Effector memory CD8-positive, alpha-beta T cell (primary cell): ENCODE measurements around the gene FJX1.
"Not testable (repeated sequence)": the region's sequence is repeated elsewhere in the genome, so short reads cannot be mapped to it uniquely, and the experiment has no call there.

ENCODE experiments used
- ATAC-seq: fragments of 150-1000 bp; cut with Tn5 transposase; replicated peaks from 2 replicates; pipeline ENCODE4 v1.10.0; 2021; ENCODE audit warnings: mild to moderate bottlenecking, moderate library complexity
- DNase-seq, 3 experiments: peaks; one replicate each; pipeline ENCODE4 v3.0.0; 2021
- H3K27ac Mint-ChIP-seq, 2 donors: one replicate each; pipeline ENCODE4 v1.8.0; 2022; ENCODE audit warnings: mild to moderate bottlenecking in 2 of 2, mixed read lengths in 2 of 2, moderate library complexity in 2 of 2
- H3K27me3 Mint-ChIP-seq, 2 donors: one replicate each; pipeline ENCODE4 v1.8.0; 2022; ENCODE audit warnings: mixed read lengths in 2 of 2
- H3K36me3 Mint-ChIP-seq: one replicate; pipeline ENCODE4 v1.8.0; 2022; ENCODE audit warnings: mild to moderate bottlenecking, moderate library complexity, mixed read lengths; ENCODE audit not compliant: insufficient read depth
- H3K4me1 Mint-ChIP-seq, 2 donors: one replicate each; pipeline ENCODE4 v1.8.0; 2022; ENCODE audit warnings: low read depth in 2 of 2, mixed read lengths in 2 of 2
- H3K4me3 Mint-ChIP-seq, 2 donors: one replicate each; pipeline ENCODE4 v1.8.0; 2022; ENCODE audit warnings: mild to moderate bottlenecking in 2 of 2, mixed read lengths in 2 of 2, moderate library complexity in 2 of 2
- H3K9me3 Mint-ChIP-seq, 2 donors: one replicate each; pipeline ENCODE4 v1.8.0; 2022; ENCODE audit warnings: mixed read lengths in 2 of 2

FJX1 gene

GRCh38 chr11:35651263-35651662 lies 33.0 kb downstream of the FJX1 start:
- no peak overlapping the region for H3K27ac Mint-ChIP-seq
- H3K9me3 Mint-ChIP-seq: no peaks in the 10 kb centered on the region
- no peak overlapping the region for H3K4me3 Mint-ChIP-seq
- H3K27me3 Mint-ChIP-seq: peaks cover 73% of the 10 kb centered on the region in 2 donors
- H3K4me1 Mint-ChIP-seq: no peaks in the 10 kb centered on the region
- H3K36me3 Mint-ChIP-seq: peaks cover 3% of the 10 kb centered on the region
- ATAC-seq (no peak), DNase-seq (no peak)

DNA sequence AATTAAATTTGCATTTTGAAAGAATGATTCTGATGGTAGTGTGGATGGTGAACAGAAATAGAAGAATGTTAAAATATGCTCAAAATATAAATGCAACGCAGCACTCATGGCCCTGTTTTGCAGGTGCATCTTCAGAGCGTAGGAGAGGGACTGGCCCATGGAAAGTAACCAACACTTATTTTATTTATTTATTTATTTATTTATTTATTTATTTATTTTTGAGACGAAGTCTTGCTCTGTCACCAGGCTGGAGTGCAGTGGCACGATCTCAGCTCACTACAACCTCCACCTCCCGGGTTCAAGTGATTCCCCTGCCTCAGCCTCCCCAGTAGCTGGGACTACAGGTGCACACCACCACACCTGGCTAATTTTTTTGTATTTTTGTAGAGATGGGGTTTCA lies 34.5 kb downstream of the FJX1 start:
- H3K4me3 Mint-ChIP-seq, H3K9me3 Mint-ChIP-seq, H3K36me3 Mint-ChIP-seq, DNase-seq, H3K27ac Mint-ChIP-seq, H3K4me1 Mint-ChIP-seq, ATAC-seq: not testable (repeated sequence)
- peaks cover 73 to 79% of the 10 kb centered on the region in 2 donors for H3K27me3 Mint-ChIP-seq

DNA sequence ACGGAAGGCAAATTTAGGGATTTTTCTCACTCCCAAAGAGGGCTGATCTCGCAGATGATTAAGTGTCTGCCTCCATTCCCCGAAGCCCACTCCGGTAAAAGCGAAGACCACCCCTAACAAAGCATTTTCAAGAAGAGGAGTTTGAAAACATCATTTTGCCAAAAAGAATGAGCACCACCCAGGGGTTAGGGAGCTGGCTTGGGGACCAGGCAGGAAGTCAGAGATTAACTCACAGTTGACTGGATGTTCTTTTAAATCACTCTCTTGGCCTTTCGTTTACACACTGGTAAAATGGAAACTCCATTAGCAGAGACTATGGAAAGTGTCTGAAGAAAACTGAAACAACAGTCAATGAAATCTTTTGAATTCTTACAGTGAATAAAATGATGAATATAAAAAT lies 36.5 kb downstream of the FJX1 start:
- ATAC-seq (no peak), DNase-seq (no peak)
- Mint-ChIP-seq H3K4me1 (no peaks in the 10 kb centered on the region), H3K27ac (no peak overlapping the region), H3K9me3 (no peaks in the 10 kb centered on the region), H3K4me3 (no peak overlapping the region), H3K27me3 (peaks cover 76 to 80% of the 10 kb centered on the region in 2 donors), H3K36me3 (peaks cover 3% of the 10 kb centered on the region)

- H3K27me3 Mint-ChIP-seq: peaks cover 76 to 80% of the 10 kb centered on the region in 2 donors
- DNase-seq (no peak), ATAC-seq (no peak)
- no peaks in the 10 kb centered on the region for H3K9me3 Mint-ChIP-seq
- H3K4me1 Mint-ChIP-seq: no peaks in the 10 kb centered on the region
- H3K36me3 Mint-ChIP-seq: peaks cover 3% of the 10 kb centered on the region
- no peak overlapping the region for H3K4me3 Mint-ChIP-seq
- no peak overlapping the region for H3K27ac Mint-ChIP-seq
These were observed 37.0 kb downstream of the FJX1 start for GRCh38 chr11:35655254-35655653.

DNA sequence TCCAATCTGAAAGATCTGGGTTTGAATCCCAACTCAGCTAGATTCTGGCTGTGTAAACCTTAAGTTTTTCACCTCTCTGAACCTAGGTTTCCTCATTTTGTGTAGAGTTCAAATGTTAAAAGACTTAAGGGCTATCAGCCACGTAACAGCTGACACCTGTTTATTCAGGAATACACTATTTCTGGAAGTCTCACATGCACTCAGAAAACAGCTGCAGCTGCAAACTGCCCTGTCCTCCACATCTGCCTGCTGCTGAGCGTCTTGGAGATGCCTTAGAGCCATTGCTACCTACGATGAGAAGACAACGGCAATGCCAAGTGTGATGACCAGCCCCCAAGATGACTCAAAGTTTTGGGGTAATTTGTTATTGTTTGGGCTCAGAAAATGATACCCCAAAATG lies 37.6 kb downstream of the FJX1 start:
- ATAC-seq (no peak), DNase-seq (no peak)
- Mint-ChIP-seq H3K27ac (no peak overlapping the region), H3K9me3 (no peaks in the 10 kb centered on the region), H3K27me3 (peaks cover 70 to 74% of the 10 kb centered on the region in 2 donors), H3K4me3 (no peak overlapping the region), H3K4me1 (no peaks in the 10 kb centered on the region), H3K36me3 (peaks cover 2% of the 10 kb centered on the region)

DNA sequence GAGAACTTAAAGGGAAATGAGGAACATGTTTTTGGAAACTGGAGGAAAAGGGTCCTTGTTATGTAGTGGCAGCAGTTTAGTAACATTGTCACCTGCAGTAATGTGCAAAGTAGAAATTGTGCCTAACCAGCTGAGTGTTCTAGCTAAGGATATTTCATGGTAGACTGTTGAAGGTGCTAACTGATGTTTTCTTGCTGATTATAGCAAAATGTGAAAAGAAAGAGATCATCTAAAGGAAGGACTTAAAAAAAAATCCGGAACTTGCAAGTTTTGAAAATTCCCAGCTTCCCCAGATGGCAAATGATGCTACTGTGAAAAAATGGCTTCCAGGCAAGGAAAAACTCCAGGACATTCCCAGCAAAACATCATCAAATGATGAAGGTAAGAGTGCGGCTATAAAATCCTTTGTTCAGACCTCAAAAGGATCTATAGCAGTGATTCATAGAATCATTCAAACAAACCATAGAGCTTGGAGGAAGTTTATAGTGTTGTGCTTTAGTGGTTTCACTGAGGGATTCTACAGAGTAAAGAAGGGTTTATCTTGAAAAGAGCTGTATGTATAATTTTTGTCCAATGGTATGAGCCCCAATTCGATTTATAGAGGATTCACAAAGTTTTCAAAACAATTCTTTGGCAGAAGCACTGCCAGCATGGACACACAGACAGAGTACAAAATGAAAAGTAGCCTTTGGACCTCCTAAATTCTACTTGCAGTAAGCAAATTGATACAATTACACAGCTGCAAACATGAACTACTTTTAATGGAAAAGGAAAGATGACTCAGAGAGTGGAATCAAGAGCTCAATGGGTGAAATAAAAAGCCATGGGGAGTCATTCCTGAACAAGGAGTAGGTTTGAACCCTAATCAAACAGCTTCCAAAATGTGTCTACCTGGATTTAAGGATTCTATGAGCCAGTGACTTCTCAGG lies 40.0 kb downstream of the FJX1 start:
- Mint-ChIP-seq H3K27ac (no peak overlapping the region), H3K4me1 (peaks cover 11 to 15% of the 10 kb centered on the region in 2 donors), H3K4me3 (no peak overlapping the region), H3K27me3 (peaks cover 54 to 55% of the 10 kb centered on the region in 2 donors), H3K36me3 (peaks cover 10% of the 10 kb centered on the region), H3K9me3 (peaks cover 3 to 5% of the 10 kb centered on the region in 2 donors)
- ATAC-seq: no peak
- DNase-seq: no peak

DNA sequence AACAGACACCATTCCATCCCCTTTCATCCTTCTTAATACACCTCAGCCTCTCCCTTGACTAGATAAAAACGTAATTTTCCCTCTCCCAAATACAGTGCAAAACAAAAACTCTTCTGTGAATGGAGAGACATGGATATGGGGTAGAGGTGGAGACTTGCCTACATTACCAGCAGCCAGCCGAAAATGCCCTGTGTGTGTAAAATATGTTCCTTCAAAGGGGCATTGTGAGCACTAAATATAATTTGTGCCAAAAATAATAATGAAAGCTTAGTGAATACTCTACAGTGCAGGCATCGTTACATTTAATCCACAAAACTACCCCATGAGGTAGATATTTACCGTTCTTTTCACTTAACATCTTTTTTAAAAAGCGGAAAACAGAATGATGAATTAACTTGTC lies 43.3 kb downstream of the FJX1 start:
- H3K27me3 Mint-ChIP-seq: peaks cover 23 to 26% of the 10 kb centered on the region in 2 donors
- H3K4me1 Mint-ChIP-seq: peaks cover 22 to 27% of the 10 kb centered on the region in 2 donors

DNA sequence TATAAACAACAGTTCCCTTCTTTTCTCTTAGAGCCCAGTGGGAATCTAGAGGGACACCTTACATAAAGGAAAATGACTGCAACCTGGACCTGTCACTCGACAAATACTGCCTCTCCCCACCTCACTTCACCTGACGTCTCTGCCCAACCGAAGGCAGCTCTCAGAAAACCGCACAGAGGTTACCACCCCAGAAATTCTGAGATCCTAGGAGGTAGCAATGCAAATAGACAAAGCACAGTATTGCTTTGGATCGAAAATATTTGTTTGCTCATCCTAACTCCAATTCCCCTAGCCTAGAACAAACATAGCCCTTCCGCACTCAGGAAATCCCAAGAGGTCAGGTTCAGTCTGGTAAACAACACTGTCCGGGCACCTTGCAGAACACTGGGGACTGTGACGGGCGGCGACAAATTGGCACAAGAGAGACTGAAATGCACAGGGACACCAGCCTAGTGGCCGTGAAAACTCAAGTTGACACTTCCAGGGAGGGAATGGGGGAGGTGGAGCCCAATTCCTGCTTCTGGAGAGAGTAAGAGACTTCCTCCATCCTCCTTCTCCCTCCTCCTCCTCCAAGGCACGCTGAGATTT lies 43.9 kb downstream of the FJX1 start:
- Mint-ChIP-seq H3K27me3 (peaks cover 17 to 19% of the 10 kb centered on the region in 2 donors), H3K9me3 (peaks cover 5 to 8% of the 10 kb centered on the region in 2 donors), H3K4me1 (peaks cover 22 to 27% of the 10 kb centered on the region in 2 donors), H3K27ac (peak overlapping the region; percentile 92 to 96), H3K36me3 (peaks cover 14% of the 10 kb centered on the region), H3K4me3 (peak overlapping the region; percentile 91 to 93)
- ATAC-seq: peak; percentile 37
- DNase-seq: no peak

More for the DNA sequence above, 43.3 kb downstream of the FJX1 start:
- ATAC-seq: no peak
- Mint-ChIP-seq H3K27ac (peak overlapping the region in 1 of 2 donors; percentile 92), H3K9me3 (peaks cover 5 to 8% of the 10 kb centered on the region in 2 donors), H3K4me3 (peak overlapping the region; percentile 91 to 93), H3K36me3 (peaks cover 14% of the 10 kb centered on the region)
- no peak for DNase-seq

DNA sequence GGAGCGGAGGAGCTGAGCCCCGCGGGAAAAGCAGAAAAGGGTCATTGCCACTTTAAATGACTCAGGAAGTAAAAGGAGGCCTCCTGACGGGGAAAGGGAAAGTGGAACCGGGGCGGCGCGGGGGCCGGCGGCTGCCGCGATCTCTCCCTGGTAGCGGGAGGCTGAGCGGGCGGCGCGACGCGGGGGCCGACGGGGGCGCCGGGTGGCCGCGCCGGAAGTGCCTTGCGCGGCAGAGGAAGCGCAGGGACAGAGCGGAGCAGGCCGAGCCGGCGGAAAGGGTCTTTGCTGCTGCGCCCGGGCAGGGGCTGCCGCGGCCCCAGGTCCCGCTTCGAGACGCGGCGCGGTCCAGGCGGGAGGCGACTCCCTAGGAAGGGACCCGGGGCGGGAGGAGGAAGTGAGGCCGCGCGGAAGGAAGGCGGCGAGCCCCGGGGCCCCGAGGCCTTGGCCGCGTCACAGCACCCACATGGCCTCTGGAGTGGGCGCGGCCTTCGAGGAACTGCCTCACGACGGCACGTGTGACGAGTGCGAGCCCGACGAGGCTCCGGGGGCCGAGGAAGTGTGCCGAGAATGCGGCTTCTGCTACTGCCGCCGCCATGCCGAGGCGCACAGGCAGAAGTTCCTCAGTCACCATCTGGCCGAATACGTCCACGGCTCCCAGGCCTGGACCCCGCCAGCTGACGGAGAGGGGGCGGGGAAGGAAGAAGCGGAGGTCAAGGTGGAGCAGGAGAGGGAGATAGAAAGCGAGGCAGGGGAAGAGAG lies 44.6 kb downstream of the FJX1 start, which contains the start of gene TRIM44:
Gene TRIM44 (plus strand): TSS at position 127 of the 759 bp plus-strand sequence. CDS start 337 bp downstream, at position 464.
- peaks cover 5 to 8% of the 10 kb centered on the region in 2 donors for H3K9me3 Mint-ChIP-seq
- H3K36me3 Mint-ChIP-seq: peaks cover 14% of the 10 kb centered on the region
- H3K4me3 Mint-ChIP-seq: peak within 1 kb of the TSS; percentile 91 to 93
- peaks cover 22 to 29% of the 10 kb centered on the region in 2 donors for H3K4me1 Mint-ChIP-seq
- peaks cover 10 to 14% of the 10 kb centered on the region in 2 donors for H3K27me3 Mint-ChIP-seq
- peak; percentile 72 to 77 (median 76) for DNase-seq
- ATAC-seq: peak; percentile 86
- peak within 1 kb of the TSS; percentile 92 to 96 for H3K27ac Mint-ChIP-seq

GRCh38 chr11:35663408-35663702 lies 45.1 kb downstream of the FJX1 start:
- Mint-ChIP-seq H3K27ac (peak overlapping the region; percentile 92 to 96), H3K4me1 (peaks cover 22 to 33% of the 10 kb centered on the region in 2 donors), H3K27me3 (peaks cover 5 to 9% of the 10 kb centered on the region in 2 donors), H3K4me3 (peak overlapping the region; percentile 91 to 93), H3K9me3 (peaks cover 5 to 8% of the 10 kb centered on the region in 2 donors), H3K36me3 (peaks cover 14% of the 10 kb centered on the region)
- DNase-seq: peak in 1 of 3 experiments; percentile 1
- no peak for ATAC-seq

GRCh38 chr11:35664977-35665441 lies 46.7 kb downstream of the FJX1 start:
- H3K4me1 Mint-ChIP-seq: peaks cover 28 to 42% of the 10 kb centered on the region in 2 donors
- no peaks in the 10 kb centered on the region for H3K27me3 Mint-ChIP-seq
- DNase-seq (no peak), ATAC-seq (no peak)
- peak overlapping the region in 1 of 2 donors; percentile 24 for H3K27ac Mint-ChIP-seq
- peaks cover 5 to 8% of the 10 kb centered on the region in 2 donors for H3K9me3 Mint-ChIP-seq
- H3K36me3 Mint-ChIP-seq: peaks cover 14% of the 10 kb centered on the region
- peak overlapping the region in 1 of 2 donors; percentile 91 for H3K4me3 Mint-ChIP-seq

- Mint-ChIP-seq H3K27ac (no peak overlapping the region), H3K4me3 (no peak overlapping the region), H3K27me3 (no peaks in the 10 kb centered on the region), H3K9me3 (peaks cover 5 to 8% of the 10 kb centered on the region in 2 donors), H3K36me3 (peaks cover 12% of the 10 kb centered on the region), H3K4me1 (peaks cover 37 to 56% of the 10 kb centered on the region in 2 donors)
- ATAC-seq: no peak
- DNase-seq: no peak
These were observed 49.0 kb downstream of the FJX1 start for GRCh38 chr11:35667257-35667656.

DNA sequence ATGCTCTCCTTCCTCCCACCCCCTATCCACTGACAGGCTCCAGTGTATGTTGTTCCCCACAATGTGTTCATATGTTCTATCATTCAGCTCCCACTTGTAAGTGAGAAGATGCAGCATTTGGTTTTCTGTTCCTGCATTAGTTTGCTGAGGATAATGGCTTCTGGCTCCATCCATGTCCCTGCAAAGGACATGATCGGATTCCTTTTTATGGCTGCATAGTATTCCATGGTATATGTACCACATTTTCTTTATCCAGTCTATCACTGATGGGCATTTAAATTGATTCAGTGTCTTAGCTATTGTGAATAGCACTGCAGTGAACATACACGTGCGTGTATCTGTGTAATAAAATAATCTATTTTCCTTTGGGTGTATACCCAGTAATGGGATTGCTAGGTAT lies 50.1 kb downstream of the FJX1 start:
- ATAC-seq, H3K27me3 Mint-ChIP-seq, H3K36me3 Mint-ChIP-seq, DNase-seq, H3K9me3 Mint-ChIP-seq, H3K27ac Mint-ChIP-seq, H3K4me3 Mint-ChIP-seq: not testable (repeated sequence)
- peaks cover 36 to 58% of the 10 kb centered on the region in 2 donors for H3K4me1 Mint-ChIP-seq
